ENCODE data around the gene CACNA1I.

- no peak for TF ChIP-seq CTCF (conservative IDR thresholded peaks at IDR 0.05 in 1 of 2, IDR thresholded peaks at IDR 0.05 in 1 of 2; ENCODE audit: extremely low read depth in 1 of 2, insufficient read depth in 1 of 2, low read depth in 1 of 2, low read length in 2 of 2)
- no peak for TF ChIP-seq EZH2 (IDR thresholded peaks at IDR 0.05; ENCODE audit: borderline replicate concordance, low read length)
Observed at GRCh38 chr22:39617970-39618757, 47.6 kb downstream of the CACNA1I start.

Data from mammary epithelial cell (primary cell).